AG09319 (cell line): Measurements from ENCODE around the gene CPNE2.

ENCODE experiments used
- DNase-seq: peaks from one replicate; pipeline ENCODE4 v3.0.0-alpha.2; 2010; ENCODE audit warnings: low read depth; ENCODE audit errors: extremely low read depth
- TF ChIP-seq, protein P1 (sequence below): IDR thresholded peaks from 2 replicates; pipeline ENCODE4 v1.5.1; 2011; ENCODE audit warnings: low read depth, mild to moderate bottlenecking, inconsistent platforms, low read length, moderate library complexity

The CPNE2 gene

DNA sequence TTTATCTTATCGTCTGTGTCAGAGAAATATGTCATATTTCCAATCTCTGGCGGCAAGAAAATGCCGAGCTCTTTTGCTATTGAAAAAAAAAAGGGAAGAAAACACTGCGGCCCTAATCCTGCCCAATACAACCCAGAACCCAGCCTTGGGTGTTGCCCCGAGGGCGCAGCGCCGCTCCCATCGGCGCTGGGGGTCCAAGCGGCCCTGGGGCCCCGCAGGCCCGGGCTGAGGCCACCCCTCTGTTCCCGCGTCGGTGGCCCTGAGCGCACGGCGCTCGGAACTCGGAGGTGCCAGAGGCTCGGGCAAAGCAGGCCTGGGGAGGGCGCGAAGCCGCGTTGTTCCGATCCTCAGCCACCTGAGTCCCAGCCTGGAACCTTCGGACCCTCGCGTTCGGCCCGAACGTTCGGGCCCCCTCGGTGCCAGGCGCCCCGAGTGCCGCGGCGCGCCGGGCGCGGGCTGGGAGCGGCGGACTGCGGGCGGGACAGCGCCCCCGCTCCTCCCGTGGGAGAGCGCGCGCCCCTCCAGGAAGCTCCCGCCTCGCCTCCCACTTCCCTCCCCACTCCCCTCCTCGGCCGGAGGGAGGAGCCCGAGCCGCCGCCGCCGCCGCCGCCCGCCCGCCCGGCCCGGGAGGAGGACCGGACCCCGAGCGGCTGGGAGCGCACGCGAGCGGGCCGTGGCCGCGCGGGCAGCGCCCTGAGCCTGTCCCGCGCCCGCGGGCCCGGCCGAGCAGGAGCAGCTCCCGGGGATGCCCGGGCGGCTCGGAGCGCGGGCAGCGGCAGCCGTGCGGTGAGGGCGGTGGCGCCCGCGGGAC, at the start of gene CPNE2:
TSS of gene CPNE2 (plus strand) at position 609 of the 811 bp plus-strand sequence. CDS start 18,160 bp downstream, outside the sequence.
- TF ChIP-seq, protein P1, sequence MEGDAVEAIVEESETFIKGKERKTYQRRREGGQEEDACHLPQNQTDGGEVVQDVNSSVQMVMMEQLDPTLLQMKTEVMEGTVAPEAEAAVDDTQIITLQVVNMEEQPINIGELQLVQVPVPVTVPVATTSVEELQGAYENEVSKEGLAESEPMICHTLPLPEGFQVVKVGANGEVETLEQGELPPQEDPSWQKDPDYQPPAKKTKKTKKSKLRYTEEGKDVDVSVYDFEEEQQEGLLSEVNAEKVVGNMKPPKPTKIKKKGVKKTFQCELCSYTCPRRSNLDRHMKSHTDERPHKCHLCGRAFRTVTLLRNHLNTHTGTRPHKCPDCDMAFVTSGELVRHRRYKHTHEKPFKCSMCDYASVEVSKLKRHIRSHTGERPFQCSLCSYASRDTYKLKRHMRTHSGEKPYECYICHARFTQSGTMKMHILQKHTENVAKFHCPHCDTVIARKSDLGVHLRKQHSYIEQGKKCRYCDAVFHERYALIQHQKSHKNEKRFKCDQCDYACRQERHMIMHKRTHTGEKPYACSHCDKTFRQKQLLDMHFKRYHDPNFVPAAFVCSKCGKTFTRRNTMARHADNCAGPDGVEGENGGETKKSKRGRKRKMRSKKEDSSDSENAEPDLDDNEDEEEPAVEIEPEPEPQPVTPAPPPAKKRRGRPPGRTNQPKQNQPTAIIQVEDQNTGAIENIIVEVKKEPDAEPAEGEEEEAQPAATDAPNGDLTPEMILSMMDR = no peak
- no peak for DNase-seq

DNA sequence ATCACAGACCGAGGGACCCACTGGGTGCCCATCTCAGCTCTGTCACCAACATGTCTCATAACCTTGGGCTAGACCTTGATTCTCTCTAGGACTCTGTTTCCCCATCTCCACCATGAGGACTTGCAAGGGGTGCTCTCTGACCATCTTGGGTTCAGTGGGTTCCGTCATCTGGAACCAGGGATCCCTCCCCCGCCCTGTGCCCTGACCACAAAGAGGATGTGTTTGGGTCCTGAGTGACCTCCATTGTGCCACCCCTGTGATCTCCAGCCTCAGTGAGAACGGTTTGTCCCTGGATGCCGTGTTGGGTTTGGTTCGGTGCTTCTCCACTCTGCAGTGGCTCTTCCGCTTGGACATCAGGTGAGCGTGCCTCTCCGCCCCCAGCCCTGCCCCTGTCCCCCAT, 49.1 kb upstream of the CPNE2 start:
- no peak for DNase-seq
- TF ChIP-seq, protein P1 = no peak

DNA sequence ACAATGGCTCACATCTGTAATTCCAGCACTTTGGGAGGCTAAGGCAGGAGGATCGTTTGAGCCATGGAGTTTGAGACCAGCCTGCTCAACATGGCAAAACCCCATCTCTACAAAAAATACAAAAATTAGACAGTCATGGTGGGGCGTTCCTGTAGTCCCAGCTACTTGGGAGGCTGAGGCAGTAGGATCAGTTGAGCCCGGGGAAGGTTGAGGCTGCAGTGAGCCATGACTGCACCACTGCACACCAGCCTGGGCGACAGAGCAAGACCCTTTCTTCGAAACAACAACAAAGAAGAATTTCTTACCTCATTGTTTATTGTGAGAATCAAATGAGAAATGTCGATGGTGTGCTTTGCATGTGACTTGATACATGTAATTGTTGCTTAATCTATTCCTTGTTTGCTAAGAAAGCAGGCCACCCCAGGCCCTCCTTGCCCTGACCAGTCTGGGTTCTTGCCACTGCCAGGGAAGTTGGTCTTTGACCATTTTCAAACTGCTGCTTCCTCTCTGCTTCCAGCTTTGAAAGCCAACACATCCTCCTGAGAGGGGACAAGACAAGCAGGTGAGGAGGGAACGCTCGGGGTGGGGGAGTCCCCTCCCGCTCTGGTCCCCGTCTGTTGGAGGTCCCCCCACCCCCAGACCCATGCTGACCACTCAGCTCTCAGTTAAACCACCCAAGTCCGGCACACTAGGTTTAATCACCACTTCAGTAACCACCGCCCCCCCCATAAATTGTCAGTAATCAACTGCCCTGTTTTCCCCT, 47.3 kb upstream of the CPNE2 start:
- no peak for DNase-seq
- TF ChIP-seq, protein P1 = no peak

DNA sequence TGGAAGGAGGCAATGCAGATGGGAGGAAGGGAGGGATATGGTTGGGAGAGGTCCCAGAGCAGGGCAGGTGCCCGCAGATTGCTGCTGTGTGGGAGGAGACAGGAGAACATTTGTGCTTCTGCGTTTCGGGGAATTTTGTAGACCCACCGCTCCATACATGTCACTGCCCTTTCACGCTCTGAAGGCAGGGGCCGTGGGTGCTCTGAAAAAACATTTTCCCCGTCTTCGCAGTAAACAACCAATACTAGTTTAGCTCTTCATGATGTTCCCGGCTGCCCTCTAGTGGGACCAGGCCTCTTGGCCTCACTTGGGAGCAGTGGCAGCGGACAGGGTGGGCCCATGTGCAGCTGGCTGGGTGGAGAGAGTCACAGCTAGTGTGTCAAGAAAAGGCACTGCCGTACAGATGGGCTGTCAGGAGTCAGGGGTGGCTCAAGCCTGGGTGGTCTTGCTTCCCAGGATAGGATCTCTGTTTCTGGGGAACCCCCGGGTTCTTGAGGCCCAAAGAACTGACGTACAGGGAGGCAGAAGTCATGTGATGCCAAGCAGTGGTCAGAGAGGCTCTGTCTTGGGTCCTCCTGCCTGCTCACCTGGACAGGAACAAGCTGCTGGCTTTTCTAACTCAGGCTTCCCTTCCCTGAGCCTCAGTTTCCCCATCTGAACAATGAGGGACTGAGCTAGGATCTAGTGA, 46.5 kb upstream of the CPNE2 start:
- peak; percentile 23 for DNase-seq
- TF ChIP-seq, protein P1 = peak; percentile 71

DNA sequence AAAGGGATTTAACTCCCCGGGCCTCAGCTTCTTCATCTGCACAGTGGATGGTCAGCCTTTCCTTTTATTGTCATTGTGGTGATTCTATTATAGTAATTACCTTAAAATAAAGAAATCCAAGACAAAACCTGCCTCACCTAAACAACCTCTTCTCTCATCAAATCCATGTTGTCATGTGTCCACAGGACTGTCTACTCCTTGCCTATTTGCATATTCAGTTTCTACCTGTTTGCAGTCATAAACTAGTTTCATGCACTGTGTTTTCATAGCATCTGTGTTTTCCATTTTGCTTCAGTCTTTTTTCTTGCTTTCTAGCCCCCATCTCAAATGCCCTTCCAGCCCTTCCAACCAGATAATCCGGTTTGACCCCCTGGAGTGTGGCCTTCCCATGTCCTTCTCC, 44.3 kb upstream of the CPNE2 start:
- DNase-seq = no peak
- TF ChIP-seq, protein P1 = no peak

DNA sequence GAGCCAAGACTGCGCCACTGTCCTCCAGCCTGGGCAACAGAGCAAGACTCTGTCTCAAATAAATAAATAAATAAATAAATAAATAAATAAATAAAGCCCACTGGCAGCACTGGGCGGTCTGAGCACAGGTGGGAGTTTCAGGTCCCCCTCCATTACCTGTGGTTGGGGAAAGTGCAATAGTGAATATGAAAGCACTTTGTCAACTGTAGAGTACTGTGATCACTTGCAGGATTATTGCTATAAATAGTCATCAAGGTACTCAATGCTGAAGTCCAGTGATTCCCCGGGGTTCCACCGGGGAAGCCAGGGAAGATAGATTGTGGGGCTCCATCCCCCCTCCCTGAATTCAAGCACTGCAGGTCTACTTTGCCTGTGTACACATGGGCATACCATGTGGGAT, 42.7 kb upstream of the CPNE2 start:
- TF ChIP-seq, protein P1 = no peak
- no peak for DNase-seq
